ENCODE results near the gene SHROOM4. TPM values are rescaled to one million over a fixed set of nuclear protein-coding genes. Genes with fewer than 3 reads are reported as not detected.

Gene SHROOM4
- polyA plus RNA-seq, 4 donors: under 0.01 to 5.0 (median 1.8) TPM

GRCh38 chrX:50838820-50839600 is 25.0 kb upstream of the SHROOM4 start:
- DNase-seq: no peak

GRCh38 chrX:50827996-50828395 is 14.0 kb upstream of the SHROOM4 start:
- Histone ChIP-seq H3K27me3 (ENCODE audit: control insufficient read depth in 3 of 3, insufficient read depth in 3 of 3, low read length in 3 of 3) (no peaks in the 10 kb centered on the region), H3K9me3 (ENCODE audit: control insufficient read depth in 2 of 2, insufficient read depth in 1 of 2, low read depth in 1 of 2, low read length in 1 of 2) (no peaks in the 10 kb centered on the region), H3K27ac (ENCODE audit: low read depth in 1 of 3, low read length in 2 of 3) (no peak overlapping the region), H3K4me3 (ENCODE audit: low read depth in 1 of 3, low read length in 3 of 3) (no peak overlapping the region), H3K36me3 (ENCODE audit: control insufficient read depth in 3 of 3, insufficient read depth in 2 of 3, low read depth in 1 of 3, low read length in 3 of 3) (no peaks in the 10 kb centered on the region), H3K4me1 (ENCODE audit: control insufficient read depth in 3 of 3, insufficient read depth in 2 of 3, low read depth in 1 of 3, low read length in 2 of 3) (no peaks in the 10 kb centered on the region)
- DNase-seq (no peak), FAIRE-seq (no peak)
- 13 to 60% (median 27%) methylated on average over 1 of the region's 1 CpG for WGBS, 3 donors

More at GRCh38 chrX:50838820-50839600, 25.0 kb upstream of the SHROOM4 start:
- H3K27me3 ChIP-seq (ENCODE audit: control insufficient read depth in 3 of 3, insufficient read depth in 3 of 3, low read length in 3 of 3): no peaks in the 10 kb centered on the region
- H3K4me1 ChIP-seq (ENCODE audit: control insufficient read depth in 3 of 3, insufficient read depth in 2 of 3, low read depth in 1 of 3, low read length in 2 of 3): no peaks in the 10 kb centered on the region
- H3K27ac ChIP-seq (ENCODE audit: low read depth in 1 of 3, low read length in 2 of 3): no peak overlapping the region
- no peak overlapping the region for H3K4me3 ChIP-seq (ENCODE audit: low read depth in 1 of 3, low read length in 3 of 3)
- H3K36me3 ChIP-seq (ENCODE audit: control insufficient read depth in 3 of 3, insufficient read depth in 2 of 3, low read depth in 1 of 3, low read length in 3 of 3): no peaks in the 10 kb centered on the region
- no peaks in the 10 kb centered on the region for H3K9me3 ChIP-seq (ENCODE audit: control insufficient read depth in 2 of 2, insufficient read depth in 1 of 2, low read depth in 1 of 2, low read length in 1 of 2)
- no peak for FAIRE-seq
- 69 to 79% (median 72%) methylated on average over 5 of the region's 5 CpGs for WGBS, 3 donors

- Histone ChIP-seq H3K4me1 (ENCODE audit: control insufficient read depth in 3 of 3, insufficient read depth in 2 of 3, low read depth in 1 of 3, low read length in 2 of 3) (no peaks in the 10 kb centered on the region), H3K9me3 (ENCODE audit: control insufficient read depth in 2 of 2, insufficient read depth in 1 of 2, low read depth in 1 of 2, low read length in 1 of 2) (no peaks in the 10 kb centered on the region), H3K27me3 (ENCODE audit: control insufficient read depth in 3 of 3, insufficient read depth in 3 of 3, low read length in 3 of 3) (no peaks in the 10 kb centered on the region), H3K4me3 (ENCODE audit: low read depth in 1 of 3, low read length in 3 of 3) (no peak overlapping the region), H3K36me3 (ENCODE audit: control insufficient read depth in 3 of 3, insufficient read depth in 2 of 3, low read depth in 1 of 3, low read length in 3 of 3) (no peaks in the 10 kb centered on the region), H3K27ac (ENCODE audit: low read depth in 1 of 3, low read length in 2 of 3) (no peak overlapping the region)
- 77 to 90% (median 82%) methylated on average over 2 of the region's 2 CpGs for WGBS, 3 donors
- FAIRE-seq (no peak), DNase-seq (no peak)
Measured at GRCh38 chrX:50825825-50826224, 11.8 kb upstream of the SHROOM4 start.

- H3K4me1 ChIP-seq (ENCODE audit: control insufficient read depth in 3 of 3, insufficient read depth in 2 of 3, low read depth in 1 of 3, low read length in 2 of 3): no peaks in the 10 kb centered on the region
- FAIRE-seq (no peak), DNase-seq (no peak)
- H3K9me3 ChIP-seq (ENCODE audit: control insufficient read depth in 2 of 2, insufficient read depth in 1 of 2, low read depth in 1 of 2, low read length in 1 of 2): no peaks in the 10 kb centered on the region
- no peaks in the 10 kb centered on the region for H3K36me3 ChIP-seq (ENCODE audit: control insufficient read depth in 3 of 3, insufficient read depth in 2 of 3, low read depth in 1 of 3, low read length in 3 of 3)
- H3K27ac ChIP-seq (ENCODE audit: low read depth in 1 of 3, low read length in 2 of 3): no peak overlapping the region
- H3K4me3 ChIP-seq (ENCODE audit: low read depth in 1 of 3, low read length in 3 of 3): no peak overlapping the region
- H3K27me3 ChIP-seq (ENCODE audit: control insufficient read depth in 3 of 3, insufficient read depth in 3 of 3, low read length in 3 of 3): no peaks in the 10 kb centered on the region
- WGBS, 3 donors: 78 to 86% (median 84%) methylated on average over 1 of the region's 1 CpG
Measured at GRCh38 chrX:50818986-50819385, 5.0 kb upstream of the SHROOM4 start.

- Histone ChIP-seq H3K27ac (ENCODE audit: low read depth in 1 of 3, low read length in 2 of 3) (no peak overlapping the region), H3K4me3 (ENCODE audit: low read depth in 1 of 3, low read length in 3 of 3) (no peak overlapping the region), H3K36me3 (ENCODE audit: control insufficient read depth in 3 of 3, insufficient read depth in 2 of 3, low read depth in 1 of 3, low read length in 3 of 3) (no peaks in the 10 kb centered on the region), H3K27me3 (ENCODE audit: control insufficient read depth in 3 of 3, insufficient read depth in 3 of 3, low read length in 3 of 3) (no peaks in the 10 kb centered on the region), H3K4me1 (ENCODE audit: control insufficient read depth in 3 of 3, insufficient read depth in 2 of 3, low read depth in 1 of 3, low read length in 2 of 3) (no peaks in the 10 kb centered on the region), H3K9me3 (ENCODE audit: control insufficient read depth in 2 of 2, insufficient read depth in 1 of 2, low read depth in 1 of 2, low read length in 1 of 2) (no peaks in the 10 kb centered on the region)
- DNase-seq: no peak
- 62 to 83% (median 75%) methylated on average over 8 to 9 of the region's 9 CpGs for WGBS, 3 donors
- no peak for FAIRE-seq
Measured at GRCh38 chrX:50815120-50815519, 1.1 kb upstream of the SHROOM4 start.

- Histone ChIP-seq H3K27ac (ENCODE audit: low read depth in 1 of 3, low read length in 2 of 3) (peak overlapping the region in 2 of 3 donors; percentile 77 to 83), H3K4me3 (ENCODE audit: low read depth in 1 of 3, low read length in 3 of 3) (peak overlapping the region in 1 of 3 donors; percentile 70), H3K4me1 (ENCODE audit: control insufficient read depth in 3 of 3, insufficient read depth in 2 of 3, low read depth in 1 of 3, low read length in 2 of 3) (no peaks in the 10 kb centered on the region), H3K36me3 (ENCODE audit: control insufficient read depth in 3 of 3, insufficient read depth in 2 of 3, low read depth in 1 of 3, low read length in 3 of 3) (no peaks in the 10 kb centered on the region), H3K9me3 (ENCODE audit: control insufficient read depth in 2 of 2, insufficient read depth in 1 of 2, low read depth in 1 of 2, low read length in 1 of 2) (no peaks in the 10 kb centered on the region), H3K27me3 (ENCODE audit: control insufficient read depth in 3 of 3, insufficient read depth in 3 of 3, low read length in 3 of 3) (no peaks in the 10 kb centered on the region)
- 28 to 47% (median 41%) methylated on average over 6 of the region's 6 CpGs for WGBS, 3 donors
- DNase-seq (peak in 1 of 2 donors; percentile 16), FAIRE-seq (no peak)
Measured at GRCh38 chrX:50814701-50815100, 707 bp upstream of the SHROOM4 start.

- Histone ChIP-seq H3K36me3 (ENCODE audit: control insufficient read depth in 3 of 3, insufficient read depth in 2 of 3, low read depth in 1 of 3, low read length in 3 of 3) (no peaks in the 10 kb centered on the region), H3K9me3 (ENCODE audit: control insufficient read depth in 2 of 2, insufficient read depth in 1 of 2, low read depth in 1 of 2, low read length in 1 of 2) (no peaks in the 10 kb centered on the region), H3K4me1 (ENCODE audit: control insufficient read depth in 3 of 3, insufficient read depth in 2 of 3, low read depth in 1 of 3, low read length in 2 of 3) (no peaks in the 10 kb centered on the region), H3K4me3 (ENCODE audit: low read depth in 1 of 3, low read length in 3 of 3) (peak overlapping the region in 2 of 3 donors; percentile 26 to 70), H3K27me3 (ENCODE audit: control insufficient read depth in 3 of 3, insufficient read depth in 3 of 3, low read length in 3 of 3) (no peaks in the 10 kb centered on the region), H3K27ac (ENCODE audit: low read depth in 1 of 3, low read length in 2 of 3) (peak overlapping the region in 2 of 3 donors; percentile 77 to 83)
- FAIRE-seq (no peak), DNase-seq (peak; percentile 32 to 72)
- WGBS, 3 donors: 1 to 33% (median 12%) methylated on average over 33 to 59 of the region's 59 CpGs
Measured at GRCh38 chrX:50812995-50813842, 775 bp downstream of the SHROOM4 start.

GRCh38 chrX:50805276-50805675 is 8.7 kb downstream of the SHROOM4 start:
- H3K27me3 ChIP-seq (ENCODE audit: control insufficient read depth in 3 of 3, insufficient read depth in 3 of 3, low read length in 3 of 3): no peaks in the 10 kb centered on the region
- peaks cover 0 to 2% (median 0%) of the 10 kb centered on the region in 3 donors for H3K4me1 ChIP-seq (ENCODE audit: control insufficient read depth in 3 of 3, insufficient read depth in 2 of 3, low read depth in 1 of 3, low read length in 2 of 3)
- no peak for DNase-seq
- no peak overlapping the region for H3K27ac ChIP-seq (ENCODE audit: low read depth in 1 of 3, low read length in 2 of 3)
- no peaks in the 10 kb centered on the region for H3K9me3 ChIP-seq (ENCODE audit: control insufficient read depth in 2 of 2, insufficient read depth in 1 of 2, low read depth in 1 of 2, low read length in 1 of 2)
- H3K4me3 ChIP-seq (ENCODE audit: low read depth in 1 of 3, low read length in 3 of 3): no peak overlapping the region
- H3K36me3 ChIP-seq (ENCODE audit: control insufficient read depth in 3 of 3, insufficient read depth in 2 of 3, low read depth in 1 of 3, low read length in 3 of 3): no peaks in the 10 kb centered on the region
- FAIRE-seq: no peak
- WGBS, 3 donors: 54 to 62% (median 61%) methylated on average over 4 of the region's 4 CpGs

Measured in small intestine (tissue), 7 donors.